ENCODE measurements around the gene CNOT3.
A peak's percentile ranks its signal among the peaks of the same experiment; 100 is the strongest.
"Not testable (repeated sequence)": the region's sequence is repeated elsewhere in the genome, so short reads cannot be mapped to it uniquely, and the experiment has no call there.

CNOT3 gene

GRCh38 chr19:54137699-54138488, at the start of gene CNOT3:
TSS of gene CNOT3 (plus strand) at chr19:54137762. CDS start at chr19:54142979, 5,217 bp downstream.
- no peak for DNase-seq

GRCh38 chr19:54094426-54095000, 43.0 kb upstream of the CNOT3 start:
- DNase-seq = no peak

GRCh38 chr19:54095136-54095858, 42.3 kb upstream of the CNOT3 start:
- no peak for DNase-seq

- not testable (repeated sequence) for DNase-seq
Measured at GRCh38 chr19:54095859-54096616, 41.5 kb upstream of the CNOT3 start.

GRCh38 chr19:54096617-54097106, 40.9 kb upstream of the CNOT3 start:
- DNase-seq = no peak

- no peak for DNase-seq
Measured at GRCh38 chr19:54099190-54099902, 38.2 kb upstream of the CNOT3 start.

- not testable (repeated sequence) for DNase-seq
Measured at GRCh38 chr19:54099903-54100255, 37.7 kb upstream of the CNOT3 start.

GRCh38 chr19:54100561-54100960, 37.0 kb upstream of the CNOT3 start, which contains the start of gene OSCAR:
TSS of gene OSCAR (minus strand) at chr19:54100803. CDS start at chr19:54100792, 11 bp downstream.
- DNase-seq = no peak

- DNase-seq = peak; percentile 97
Measured at GRCh38 chr19:54102421-54103169, 35.0 kb upstream of the CNOT3 start, which contains the start of gene NDUFA3. TSS of gene NDUFA3 (plus strand) at chr19:54102855. CDS start at chr19:54102879, 24 bp downstream.

- no peak for DNase-seq
Measured at GRCh38 chr19:54104998-54105715, 32.4 kb upstream of the CNOT3 start.

GRCh38 chr19:54105796-54106195, 31.8 kb upstream of the CNOT3 start:
- DNase-seq = no peak

- DNase-seq = no peak
Measured at GRCh38 chr19:54106716-54107115, 30.8 kb upstream of the CNOT3 start.

GRCh38 chr19:54107876-54108490, 29.6 kb upstream of the CNOT3 start:
- no peak for DNase-seq

- DNase-seq = no peak
Measured at GRCh38 chr19:54108496-54108895, 29.1 kb upstream of the CNOT3 start.

- DNase-seq = no peak
Measured at GRCh38 chr19:54109651-54110050, 27.9 kb upstream of the CNOT3 start.

GRCh38 chr19:54114340-54115108, 23.0 kb upstream of the CNOT3 start:
- DNase-seq = peak; percentile 7

- DNase-seq = peak; percentile 97
Measured at GRCh38 chr19:54115109-54116063, 22.2 kb upstream of the CNOT3 start, which contains the start of the genes PRPF31 and TFPT. TSS of gene PRPF31 (plus strand) at chr19:54115754. CDS start at chr19:54118279, 2,525 bp downstream. TSS of gene TFPT (minus strand) at chr19:54115657. CDS start at chr19:54115269, 388 bp downstream.

- DNase-seq = no peak
Measured at GRCh38 chr19:54121259-54121658, 16.3 kb upstream of the CNOT3 start.

Measured in NCI-H774 (cell line).